Retina (tissue), 1 donor: Measurements from ENCODE around the gene KCNAB1.

Experiments
- DNase-seq: peaks from one replicate; pipeline ENCODE4 v3.0.0-alpha.2; 2016

Gene KCNAB1

DNA sequence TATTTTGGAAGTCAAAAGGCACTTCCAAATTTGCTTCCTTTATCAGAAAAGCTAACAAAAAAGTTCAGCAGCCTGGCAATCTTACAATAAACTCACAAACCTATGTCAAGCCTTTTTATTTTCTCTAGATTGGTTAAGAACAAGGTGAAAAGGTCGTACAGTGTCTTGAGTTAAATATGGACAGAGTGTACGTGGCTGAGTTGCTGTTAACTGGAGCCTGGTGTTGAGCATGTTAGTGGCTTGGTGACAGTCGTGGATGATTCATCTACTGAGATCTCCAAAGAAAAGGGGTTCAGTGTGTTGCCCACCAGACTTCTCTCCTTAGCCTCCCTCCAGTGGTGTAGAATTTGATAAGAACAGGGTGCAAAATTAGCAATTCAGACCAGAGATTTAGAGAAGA is 344.8 kb downstream of the KCNAB1 start:
- DNase-seq = no peak

DNA sequence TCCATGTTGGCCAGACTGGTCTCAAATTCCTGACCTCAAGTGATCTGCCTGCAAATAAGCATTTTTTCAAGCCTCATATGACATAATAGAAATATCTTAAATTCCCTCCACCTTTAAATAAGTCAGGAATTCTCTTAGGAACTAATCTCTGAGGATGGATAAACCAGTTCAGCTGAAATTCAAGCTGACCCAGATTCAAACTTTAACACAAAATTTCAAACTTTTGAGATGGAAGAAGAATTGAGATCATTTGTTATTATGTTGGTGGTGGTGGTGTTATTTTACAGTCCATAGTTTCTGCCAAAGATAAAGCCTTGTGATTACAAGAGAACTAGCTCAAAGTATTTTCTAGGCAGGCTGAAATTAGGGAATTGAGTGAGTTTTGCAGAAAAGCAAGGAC is 349.1 kb downstream of the KCNAB1 start:
- DNase-seq = no peak

DNA sequence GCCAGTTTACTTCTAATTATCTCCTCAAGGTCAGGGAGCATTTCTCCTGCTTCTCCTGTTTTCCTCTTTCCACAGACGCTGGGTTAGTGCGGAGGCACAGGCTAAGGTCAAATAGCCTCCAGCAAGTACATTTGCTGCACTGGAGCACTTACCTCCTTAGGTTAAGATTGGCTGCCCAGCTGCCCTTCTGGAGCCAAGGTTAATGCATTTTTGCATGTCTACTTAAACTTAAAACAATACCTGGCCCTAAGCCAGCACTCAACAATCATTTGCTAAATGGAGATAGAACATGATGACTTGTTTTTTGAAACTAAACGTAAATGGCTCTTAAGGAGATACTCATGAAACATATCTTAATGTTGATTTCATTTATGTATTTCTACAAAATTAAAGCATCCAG is 351.1 kb downstream of the KCNAB1 start:
- DNase-seq = no peak

GRCh38 chr3:156472150-156472549 is 351.8 kb downstream of the KCNAB1 start:
- DNase-seq = no peak

GRCh38 chr3:156472684-156473083 is 352.3 kb downstream of the KCNAB1 start:
- DNase-seq = no peak

DNA sequence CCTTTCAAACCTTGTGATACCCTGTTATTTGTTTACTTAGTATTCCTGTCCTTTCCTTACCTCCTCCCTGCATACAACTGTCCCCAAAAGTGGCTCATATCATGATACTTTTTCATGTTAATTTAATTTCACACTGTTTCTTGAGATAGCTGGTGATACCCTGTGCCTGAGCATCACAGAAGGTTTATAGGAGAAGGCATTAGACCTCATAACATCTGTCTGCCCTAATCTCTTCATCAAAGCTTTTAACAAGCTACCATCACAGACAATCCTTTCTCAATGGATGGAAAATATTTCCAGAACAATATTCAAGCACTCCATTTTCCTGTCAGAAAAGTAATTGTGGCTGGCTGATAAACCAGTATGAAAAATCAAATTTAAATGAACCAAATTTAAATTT is 353.0 kb downstream of the KCNAB1 start:
- DNase-seq = no peak

GRCh38 chr3:156474560-156475389 is 354.4 kb downstream of the KCNAB1 start:
- peak; percentile 33 for DNase-seq

DNA sequence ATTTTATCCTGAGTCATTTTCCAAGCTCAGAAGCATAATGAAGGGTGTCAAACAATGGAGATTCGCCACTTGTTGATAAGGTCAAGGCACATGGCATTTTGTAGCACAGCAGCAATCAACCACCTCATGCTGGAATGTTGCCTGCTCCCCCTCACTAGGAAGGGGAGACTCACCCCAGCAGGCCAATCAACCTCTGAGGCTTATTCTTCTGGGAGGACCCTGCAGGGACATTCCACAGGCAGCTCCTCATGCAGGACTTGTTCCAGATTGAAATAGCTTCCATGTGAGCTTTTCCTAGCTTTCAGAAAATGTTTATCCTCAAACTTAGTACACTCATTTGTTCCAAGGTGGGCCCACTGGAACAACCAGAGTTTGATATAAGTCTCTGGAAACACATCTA is 356.9 kb downstream of the KCNAB1 start:
- DNase-seq = no peak

GRCh38 chr3:156478891-156479290 is 358.5 kb downstream of the KCNAB1 start:
- no peak for DNase-seq

DNA sequence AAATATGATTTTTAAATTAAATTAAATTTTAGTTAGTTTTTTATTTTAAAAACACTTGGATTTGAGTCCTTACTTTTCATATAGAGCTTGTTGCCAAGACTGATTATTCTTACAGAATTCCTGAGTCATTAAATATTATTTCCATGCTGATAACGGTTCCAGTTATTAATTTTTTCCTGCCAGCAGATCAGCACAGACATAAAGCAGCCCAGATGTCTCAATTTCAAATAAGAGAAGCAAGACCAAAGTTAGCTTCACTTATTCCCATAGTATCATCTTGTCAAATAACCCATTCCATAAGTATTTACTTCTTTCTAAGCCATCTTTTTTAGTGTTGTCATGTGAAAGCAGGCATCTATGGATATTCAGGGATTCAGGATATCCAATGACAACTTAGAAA is 359.2 kb downstream of the KCNAB1 start:
- no peak for DNase-seq

GRCh38 chr3:156480949-156481348 is 360.6 kb downstream of the KCNAB1 start:
- DNase-seq = no peak

DNA sequence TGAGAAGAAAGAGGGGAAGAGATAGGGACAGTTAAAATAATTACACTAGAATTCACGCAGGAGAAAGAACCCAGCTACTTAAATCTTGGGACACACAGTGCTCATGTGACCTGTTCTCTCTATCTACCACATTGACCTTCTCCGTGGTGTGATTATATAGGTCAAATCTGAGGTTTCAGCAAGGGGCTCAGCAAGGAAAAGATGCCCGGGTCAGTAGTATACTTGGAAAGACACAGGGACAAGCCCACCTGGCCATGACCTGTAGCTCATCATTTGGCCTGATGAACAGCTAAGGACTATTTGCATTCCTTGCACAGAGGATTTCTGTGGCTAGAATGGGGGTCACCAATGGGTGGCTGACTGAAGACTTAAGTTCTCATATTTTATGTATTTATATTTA is 362.6 kb downstream of the KCNAB1 start:
- no peak for DNase-seq

DNA sequence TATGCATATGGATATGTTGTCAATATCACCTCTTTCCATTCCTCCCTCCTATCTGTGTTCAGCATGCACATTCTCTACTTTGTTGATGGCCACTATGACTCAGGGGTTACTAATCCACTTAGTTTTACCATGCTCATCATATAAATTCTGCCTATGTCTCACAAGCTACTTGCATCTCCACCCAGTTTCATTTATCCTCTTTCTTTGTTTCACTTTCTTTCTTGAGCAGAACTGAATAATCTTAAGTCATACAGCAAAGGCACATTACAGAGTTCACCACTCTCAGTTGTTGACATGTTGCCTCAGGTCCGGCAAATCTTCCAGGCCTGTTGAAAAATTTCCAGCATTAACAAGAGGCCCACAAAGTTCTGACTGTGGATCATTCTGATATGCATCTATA is 363.0 kb downstream of the KCNAB1 start:
- DNase-seq = no peak

- no peak for DNase-seq
These were observed 363.8 kb downstream of the KCNAB1 start for GRCh38 chr3:156483961-156484787.

DNA sequence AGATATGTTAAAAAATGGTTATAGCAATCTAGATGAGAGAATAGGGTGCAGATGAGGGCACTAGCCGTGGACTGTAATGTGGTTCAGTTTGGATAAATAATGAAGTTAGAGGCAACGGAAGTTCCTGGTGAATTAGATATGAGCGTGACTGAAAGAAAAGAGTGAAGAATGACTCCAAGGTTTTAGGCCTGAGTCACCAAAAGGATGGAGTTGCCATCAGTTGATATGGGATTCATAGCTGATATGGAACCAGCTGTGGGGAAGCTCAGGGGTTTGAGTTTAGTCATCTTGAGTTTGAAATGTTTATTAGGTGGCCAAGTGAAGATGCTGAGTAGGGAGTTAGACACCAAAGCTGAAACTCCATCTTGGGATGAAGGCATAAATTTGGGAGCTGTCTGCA is 368.4 kb downstream of the KCNAB1 start:
- no peak for DNase-seq

DNA sequence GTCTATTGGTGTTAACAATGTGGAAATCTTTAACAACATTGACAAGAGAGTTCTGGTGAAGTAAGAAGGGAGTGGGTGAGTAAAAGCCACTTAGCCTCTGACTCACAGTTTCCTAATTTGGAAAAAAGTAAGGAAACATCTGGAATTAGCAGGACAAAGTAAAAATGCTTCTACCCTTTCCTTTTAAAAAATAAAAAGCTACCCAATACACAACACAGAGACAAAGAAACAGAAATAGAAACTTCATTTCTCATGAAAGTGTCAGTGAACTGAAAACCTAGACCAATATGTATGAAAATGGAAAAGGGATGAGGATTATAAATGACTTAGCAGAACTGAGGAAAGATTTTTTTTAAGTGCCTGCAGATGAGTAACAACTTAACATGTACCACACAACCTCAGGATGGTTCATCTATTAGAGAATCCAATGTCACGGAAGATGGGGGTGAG is 369.1 kb downstream of the KCNAB1 start:
- no peak for DNase-seq

DNA sequence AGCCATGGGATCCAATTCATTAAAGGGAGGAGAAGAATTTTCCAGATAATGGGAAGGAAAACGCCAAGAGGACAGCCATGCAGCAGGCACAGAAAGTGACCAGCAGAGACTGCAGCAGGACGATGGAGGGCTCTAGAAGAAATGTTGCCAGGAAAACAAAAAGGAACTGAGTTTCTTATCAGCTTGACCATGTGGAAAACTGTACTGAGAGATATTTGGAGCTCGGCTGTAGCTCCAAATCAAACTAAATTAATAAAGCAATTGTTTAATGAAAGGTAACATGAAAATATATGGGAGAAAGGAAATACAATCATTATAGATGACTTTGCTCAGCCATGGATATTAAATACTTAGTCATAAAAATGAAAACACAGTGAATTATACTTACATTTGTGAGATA is 370.8 kb downstream of the KCNAB1 start:
- DNase-seq = no peak

DNA sequence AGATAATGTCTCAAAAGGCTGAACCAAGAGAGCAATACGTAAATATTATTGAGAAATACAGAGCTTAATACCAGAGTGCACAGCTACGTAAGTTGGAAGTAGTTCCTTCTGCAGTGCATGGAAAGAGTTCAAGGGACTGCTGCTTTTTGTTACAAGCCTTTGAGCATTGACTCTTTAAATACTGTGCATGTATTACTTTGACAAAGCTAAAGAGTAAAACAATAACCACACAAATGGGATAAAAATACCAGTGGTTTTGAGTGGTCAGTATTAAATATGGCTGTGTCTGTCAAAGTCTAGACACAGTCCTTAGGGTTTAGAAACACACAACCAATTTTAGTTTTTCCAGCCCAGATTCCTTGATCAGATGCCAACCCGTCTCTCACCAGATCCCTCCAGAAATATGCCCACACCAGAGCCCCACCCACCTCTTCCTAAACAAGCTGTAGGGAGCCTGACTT is 372.5 kb downstream of the KCNAB1 start:
- no peak for DNase-seq

DNA sequence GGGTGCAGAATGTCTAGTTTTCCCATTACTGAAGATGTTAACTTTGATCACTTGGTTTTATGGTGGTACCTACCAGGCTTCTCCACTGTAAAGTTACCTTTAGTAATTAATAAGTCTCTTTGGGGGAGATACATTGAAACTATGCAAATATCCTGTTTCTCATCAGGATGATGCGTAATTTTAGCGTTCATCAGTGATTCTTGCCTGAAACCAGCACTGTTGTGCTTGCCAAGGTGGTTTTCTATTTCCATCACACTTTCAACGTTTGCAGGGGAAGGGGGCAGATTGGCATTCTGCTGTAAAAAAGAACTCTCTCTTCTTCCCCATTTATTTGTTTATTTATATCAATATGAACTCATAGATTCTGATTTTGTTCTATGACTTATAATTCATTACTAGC is 373.5 kb downstream of the KCNAB1 start:
- no peak for DNase-seq

- DNase-seq = no peak
These were observed 375.4 kb downstream of the KCNAB1 start for GRCh38 chr3:156495816-156496215.

- DNase-seq = no peak
These were observed 376.9 kb downstream of the KCNAB1 start for GRCh38 chr3:156497326-156497725.

DNA sequence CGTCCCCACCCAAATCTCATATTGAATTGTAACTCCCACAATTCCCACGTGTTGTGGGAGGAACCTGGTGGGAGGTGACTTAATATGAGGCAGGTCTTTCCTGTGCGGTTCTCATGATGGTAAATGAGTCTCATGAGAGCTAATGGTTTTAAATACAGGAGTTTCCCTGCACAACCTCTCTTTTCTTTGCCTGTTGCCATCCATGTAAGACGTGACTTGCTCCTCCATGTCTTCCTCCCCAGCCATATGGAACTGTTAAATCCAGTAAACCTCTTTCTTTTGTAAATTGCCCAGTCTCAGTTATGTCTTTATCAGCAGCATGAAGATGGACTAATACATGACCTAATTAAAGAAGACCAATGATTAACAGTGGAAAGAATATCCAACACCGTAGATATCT is 377.9 kb downstream of the KCNAB1 start:
- no peak for DNase-seq

DNA sequence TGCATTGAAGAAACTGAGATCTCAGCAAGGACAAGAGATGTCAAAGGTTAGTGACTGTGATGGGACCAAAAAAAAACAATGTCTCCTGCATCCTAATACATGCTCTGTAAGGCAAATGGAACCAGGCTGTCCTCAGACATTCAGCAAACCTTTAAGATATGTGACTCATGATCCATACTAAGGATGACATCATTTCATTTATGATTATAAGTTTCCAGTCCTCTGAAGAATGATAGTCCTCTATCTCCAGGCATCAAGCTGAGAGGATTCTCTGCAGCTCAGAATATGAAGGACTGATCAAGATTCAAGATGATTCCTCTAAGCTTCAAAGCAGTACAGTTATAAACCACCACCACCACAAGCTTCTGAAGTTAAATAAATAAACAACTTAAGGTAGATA is 386.9 kb downstream of the KCNAB1 start:
- no peak for DNase-seq
